LNCaP clone FGC (cell line): ENCODE data around the gene UBE2G2.

Source experiments
- DNase-seq: peaks from one replicate; pipeline ENCODE4 v3.0.0-alpha.2; 2011; ENCODE audit warnings: low read depth
- H3K4me3 ChIP-seq: 2 replicates; pipeline ENCODE4 v1.5.1; 2011; ENCODE audit warnings: mild to moderate bottlenecking, low read depth, low read length, control low read depth
- CTCF ChIP-seq: IDR thresholded peaks from 2 replicates; pipeline ENCODE4 v1.5.1; 2012; ENCODE audit warnings: mild to moderate bottlenecking; ENCODE audit not compliant: control insufficient read depth, insufficient read depth; ENCODE audit errors: extremely low read depth

UBE2G2 gene

GRCh38 chr21:44726826-44727225 is 74.8 kb downstream of the UBE2G2 start:
- H3K4me3 ChIP-seq: no peak overlapping the region
- DNase-seq: no peak
- TF ChIP-seq CTCF: no peak

- no peak for TF ChIP-seq CTCF
- no peak overlapping the region for H3K4me3 ChIP-seq
- no peak for DNase-seq
These were observed 76.7 kb downstream of the UBE2G2 start for GRCh38 chr21:44724926-44725325.

GRCh38 chr21:44724196-44724595 is 77.4 kb downstream of the UBE2G2 start:
- no peak for DNase-seq
- no peak for TF ChIP-seq CTCF
- no peak overlapping the region for H3K4me3 ChIP-seq

- no peak overlapping the region for H3K4me3 ChIP-seq
- no peak for TF ChIP-seq CTCF
- no peak for DNase-seq
These were observed 78.2 kb downstream of the UBE2G2 start for GRCh38 chr21:44723177-44724131.

- no peak for TF ChIP-seq CTCF
- H3K4me3 ChIP-seq: no peak overlapping the region
- no peak for DNase-seq
These were observed 78.9 kb downstream of the UBE2G2 start for GRCh38 chr21:44722731-44723130.

GRCh38 chr21:44720170-44720569 is 81.5 kb downstream of the UBE2G2 start:
- H3K4me3 ChIP-seq: no peak overlapping the region
- no peak for DNase-seq
- no peak for TF ChIP-seq CTCF
